Measurements from ENCODE around the gene ZCCHC14.

- TF ChIP-seq TAF7 (optimal IDR thresholded peaks at IDR 0.05; ENCODE audit: borderline replicate concordance, low read depth, low read length) (peak; percentile 95), CEBPB (IDR thresholded peaks at IDR 0.05; ENCODE audit: low read depth, low read length) (no peak)
Observed at GRCh38 chr16:87391950-87392820, 100.6 kb downstream of the ZCCHC14 start, which contains the start of gene MAP1LC3B.
